Chondrocyte (in vitro differentiated cells): Measurements from ENCODE around the gene CEBPG. TPM values are rescaled to one million over a fixed set of nuclear protein-coding genes. Genes with fewer than 3 reads are reported as not detected.

ENCODE experiments used
- DNase-seq: peaks from one replicate; pipeline ENCODE4 v3.0.0; 2021; ENCODE audit warnings: mixed read lengths, low spot score
- H3K27ac Mint-ChIP-seq: one replicate; pipeline ENCODE4 v1.8.0; 2021; ENCODE audit warnings: mild to moderate bottlenecking, moderate library complexity, mixed read lengths; ENCODE audit not compliant: unreplicated experiment
- H3K27me3 Mint-ChIP-seq: 2 replicates; pipeline ENCODE4 v1.8.0; 2021; ENCODE audit warnings: low read depth, mixed read lengths
- H3K36me3 Mint-ChIP-seq: 2 replicates; pipeline ENCODE4 v1.8.0; 2021; ENCODE audit warnings: low read depth, mixed read lengths
- H3K4me1 Mint-ChIP-seq: 2 replicates; pipeline ENCODE4 v1.8.0; 2021; ENCODE audit warnings: low read depth, mild to moderate bottlenecking, mixed read lengths
- H3K4me3 Mint-ChIP-seq: one replicate; pipeline ENCODE4 v1.8.0; 2021; ENCODE audit warnings: mild to moderate bottlenecking, moderate library complexity, mixed read lengths; ENCODE audit not compliant: unreplicated experiment
- H3K9me3 Mint-ChIP-seq: 2 replicates; pipeline ENCODE4 v1.8.0; 2021; ENCODE audit warnings: low read depth, mixed read lengths
- total RNA-seq: library from RNA; stranded (reverse); gene quantifications from 3 replicates; pipeline ENCODE4 v1.2.1, GENCODE V29; 2021
- TF ChIP-seq, protein P1 (sequence below): fragments of 200-600 bp; sonication (generic); IDR thresholded peaks from 2 replicates; pipeline ENCODE4 v1.5.0; 2021; ENCODE audit warnings: antibody characterized with exemption, mild to moderate bottlenecking, moderate library complexity

The CEBPG gene
- total RNA-seq, 1 donor from 2014 or later = 54.4 TPM

- H3K4me3 Mint-ChIP-seq = no peak overlapping the region
- no peak overlapping the region for H3K27ac Mint-ChIP-seq
- no peaks in the 10 kb centered on the region for H3K27me3 Mint-ChIP-seq
- no peaks in the 10 kb centered on the region for H3K9me3 Mint-ChIP-seq
- H3K36me3 Mint-ChIP-seq = no peaks in the 10 kb centered on the region
- no peak for DNase-seq
- peaks cover 3% of the 10 kb centered on the region for H3K4me1 Mint-ChIP-seq
- TF ChIP-seq, protein P1, sequence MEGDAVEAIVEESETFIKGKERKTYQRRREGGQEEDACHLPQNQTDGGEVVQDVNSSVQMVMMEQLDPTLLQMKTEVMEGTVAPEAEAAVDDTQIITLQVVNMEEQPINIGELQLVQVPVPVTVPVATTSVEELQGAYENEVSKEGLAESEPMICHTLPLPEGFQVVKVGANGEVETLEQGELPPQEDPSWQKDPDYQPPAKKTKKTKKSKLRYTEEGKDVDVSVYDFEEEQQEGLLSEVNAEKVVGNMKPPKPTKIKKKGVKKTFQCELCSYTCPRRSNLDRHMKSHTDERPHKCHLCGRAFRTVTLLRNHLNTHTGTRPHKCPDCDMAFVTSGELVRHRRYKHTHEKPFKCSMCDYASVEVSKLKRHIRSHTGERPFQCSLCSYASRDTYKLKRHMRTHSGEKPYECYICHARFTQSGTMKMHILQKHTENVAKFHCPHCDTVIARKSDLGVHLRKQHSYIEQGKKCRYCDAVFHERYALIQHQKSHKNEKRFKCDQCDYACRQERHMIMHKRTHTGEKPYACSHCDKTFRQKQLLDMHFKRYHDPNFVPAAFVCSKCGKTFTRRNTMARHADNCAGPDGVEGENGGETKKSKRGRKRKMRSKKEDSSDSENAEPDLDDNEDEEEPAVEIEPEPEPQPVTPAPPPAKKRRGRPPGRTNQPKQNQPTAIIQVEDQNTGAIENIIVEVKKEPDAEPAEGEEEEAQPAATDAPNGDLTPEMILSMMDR = no peak
Measured at GRCh38 chr19:33390101-33390907, 16.8 kb downstream of the CEBPG start.

- no peaks in the 10 kb centered on the region for H3K27me3 Mint-ChIP-seq
- no peaks in the 10 kb centered on the region for H3K9me3 Mint-ChIP-seq
- TF ChIP-seq, protein P1 = no peak
- H3K4me1 Mint-ChIP-seq = peaks cover 5% of the 10 kb centered on the region
- H3K4me3 Mint-ChIP-seq = no peak overlapping the region
- H3K27ac Mint-ChIP-seq = no peak overlapping the region
- H3K36me3 Mint-ChIP-seq = no peaks in the 10 kb centered on the region
- DNase-seq = no peak
Measured at GRCh38 chr19:33390908-33391630, 17.6 kb downstream of the CEBPG start.

GRCh38 chr19:33391631-33392249, 18.2 kb downstream of the CEBPG start:
- DNase-seq = no peak
- TF ChIP-seq, protein P1 = no peak
- Mint-ChIP-seq H3K4me1 (peaks cover 11% of the 10 kb centered on the region), H3K27me3 (no peaks in the 10 kb centered on the region), H3K36me3 (no peaks in the 10 kb centered on the region), H3K9me3 (no peaks in the 10 kb centered on the region), H3K27ac (no peak overlapping the region), H3K4me3 (no peak overlapping the region)

DNA sequence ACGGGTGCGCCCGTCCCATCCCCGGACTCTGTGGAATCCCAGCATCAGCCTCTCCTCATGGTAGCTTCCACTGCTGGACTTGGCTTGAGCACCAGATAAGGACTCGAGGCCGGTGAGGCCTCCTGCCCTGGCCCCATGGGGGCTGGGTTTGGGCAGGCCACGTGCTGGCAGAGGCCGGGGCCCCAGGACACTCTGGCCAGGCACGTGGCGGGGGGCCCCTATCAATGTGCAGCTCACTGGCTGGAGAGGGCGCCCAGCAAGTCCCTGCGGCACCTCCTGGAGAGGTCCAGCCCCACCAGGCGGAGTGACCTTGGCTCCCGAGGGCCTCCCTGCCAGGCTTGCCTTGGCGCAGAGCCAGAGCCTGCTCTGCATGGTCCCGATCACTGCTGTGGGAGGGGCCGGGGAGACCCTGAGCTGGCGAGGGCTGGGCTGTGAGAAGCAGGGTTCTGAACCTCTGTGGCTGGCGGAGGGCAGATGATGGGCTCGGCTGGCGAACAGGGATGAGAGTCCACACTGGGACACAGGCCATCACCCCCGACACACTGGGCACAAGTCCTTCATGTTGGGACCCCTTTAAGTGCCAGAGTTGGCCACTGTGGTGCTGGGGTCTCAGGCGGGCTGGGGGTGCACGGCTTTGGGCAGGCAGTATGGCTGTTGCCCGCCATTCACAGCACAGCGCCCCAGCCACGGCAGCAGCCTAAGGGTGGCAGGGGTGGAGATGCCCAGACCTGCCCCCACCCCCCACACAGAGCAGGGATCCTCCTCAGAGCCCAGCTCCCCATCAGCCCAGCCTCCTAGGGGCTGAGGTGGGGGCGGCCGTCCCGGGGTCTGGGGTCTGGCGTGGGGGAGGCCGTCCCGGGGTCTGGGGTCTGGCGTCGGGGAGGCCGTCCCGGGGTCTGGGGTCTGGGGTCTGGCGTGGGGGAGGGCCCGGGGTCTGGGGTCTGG, 19.1 kb downstream of the CEBPG start:
- Mint-ChIP-seq H3K27ac (no peak overlapping the region), H3K4me3 (no peak overlapping the region), H3K27me3 (no peaks in the 10 kb centered on the region), H3K4me1 (peaks cover 16% of the 10 kb centered on the region), H3K9me3 (no peaks in the 10 kb centered on the region), H3K36me3 (no peaks in the 10 kb centered on the region)
- DNase-seq = no peak
- TF ChIP-seq, protein P1 = no peak
